HEK293 (cell line): ENCODE measurements around the gene DROSHA.

Source experiments
- CTCF ChIA-PET: fragments of 350-600 bp; formaldehyde crosslinking; extraction: SDS; loops from one replicate; lab custom pipeline; 2021; ENCODE audit warnings: antibody characterized with exemption; lab: Yijun Ruan, JAX
- POLR2A ChIA-PET: fragments of 300-600 bp; formaldehyde crosslinking; extraction: SDS; loops from one replicate; lab custom pipeline; 2020; ENCODE audit warnings: antibody characterized with exemption, inconsistent platforms; lab: Yijun Ruan, JAX
- H3K27ac ChIP-seq: fragments of 200-500 bp; sonication (Bioruptor generic); 2 replicates; pipeline ENCODE4 v1.5.1; 2014; ENCODE audit warnings: low read depth, low read length, control low read depth, inconsistent platforms; ENCODE audit errors: extremely low read depth
- H3K36me3 ChIP-seq, 2 experiments: fragments of 200-500 bp in 1 of 2; sonication (Bioruptor generic) in 1 of 2; 1 replicate in 1 of 2; 2 replicates in 1 of 2; pipeline ENCODE4 v1.5.1; 2014 to 2017; ENCODE audit warnings: inconsistent platforms in 2 of 2, low read length in 2 of 2; ENCODE audit not compliant: control insufficient read depth in 2 of 2, insufficient read depth in 1 of 2
- H3K4me1 ChIP-seq: fragments of 200-500 bp; sonication (Bioruptor generic); 2 replicates; pipeline ENCODE4 v1.5.1; 2014; ENCODE audit warnings: mild to moderate bottlenecking, low read length, inconsistent platforms; ENCODE audit not compliant: control insufficient read depth, insufficient read depth
- H3K4me3 ChIP-seq: 2 replicates; pipeline ENCODE4 v1.5.1; 2011; ENCODE audit warnings: low read depth, mild to moderate bottlenecking, control low read depth, low read length, moderate library complexity
- H3K9me3 ChIP-seq: fragments of 200-500 bp; sonication (Bioruptor generic); 2 replicates; pipeline ENCODE4 v1.5.1; 2014; ENCODE audit warnings: low read depth, low read length, inconsistent platforms; ENCODE audit not compliant: control insufficient read depth, insufficient read depth
- HOXA7 ChIP-seq: sonication (generic); formaldehyde crosslinking; IDR thresholded peaks from 2 replicates; pipeline ENCODE4 v1.8.1; 2022; ENCODE audit warnings: missing genetic modification reagents, borderline replicate concordance
- MYNN ChIP-seq: fragments of 450-650 bp; formaldehyde crosslinking; IDR thresholded peaks from 2 replicates; pipeline ENCODE4 v1.5.1; 2016; ENCODE audit warnings: missing biosample characterization, missing genetic modification characterization, borderline replicate concordance
- PRDM10 ChIP-seq: fragments of 450-650 bp; formaldehyde crosslinking; IDR thresholded peaks from 2 replicates; pipeline ENCODE4 v1.5.1; 2016; ENCODE audit warnings: missing biosample characterization, missing genetic modification characterization
- TRIM28 ChIP-seq: IDR thresholded peaks from 2 replicates; pipeline ENCODE4 v1.6.1; 2011; ENCODE audit warnings: low read length, control low read depth, borderline replicate concordance
- ZBTB1 ChIP-seq: fragments of 450-650 bp; formaldehyde crosslinking; IDR thresholded peaks from 2 replicates; pipeline ENCODE4 v1.5.1; 2016; ENCODE audit warnings: missing biosample characterization, missing genetic modification characterization
- ZFHX2 ChIP-seq: fragments of 450-650 bp; formaldehyde crosslinking; conservative IDR thresholded peaks from 2 replicates; pipeline ENCODE4 v1.5.1; 2016; ENCODE audit warnings: missing biosample characterization, missing genetic modification characterization
- ZFP3 ChIP-seq: fragments of 450-650 bp; formaldehyde crosslinking; IDR thresholded peaks from 2 replicates; pipeline ENCODE4 v1.5.1; 2016; ENCODE audit warnings: low read depth, missing biosample characterization, missing genetic modification characterization
- ZNF146 ChIP-seq: fragments of 450-650 bp; formaldehyde crosslinking; IDR thresholded peaks from 2 replicates; pipeline ENCODE4 v1.5.1; 2016; ENCODE audit warnings: missing biosample characterization, missing genetic modification characterization
- ZNF169 ChIP-seq: fragments of 450-650 bp; formaldehyde crosslinking; IDR thresholded peaks from 2 replicates; pipeline ENCODE4 v1.5.1; 2016; ENCODE audit warnings: missing biosample characterization, missing genetic modification characterization
- ZNF2 ChIP-seq: fragments of 450-650 bp; formaldehyde crosslinking; IDR thresholded peaks from 2 replicates; pipeline ENCODE4 v1.5.1; 2016; ENCODE audit warnings: missing biosample characterization, missing genetic modification characterization
- ZNF214 ChIP-seq: fragments of 450-650 bp; formaldehyde crosslinking; IDR thresholded peaks from 2 replicates; pipeline ENCODE4 v1.5.1; 2017; ENCODE audit warnings: missing biosample characterization, mild to moderate bottlenecking, missing genetic modification characterization, borderline replicate concordance
- ZNF248 ChIP-seq: fragments of 450-650 bp; formaldehyde crosslinking; IDR thresholded peaks from 2 replicates; pipeline ENCODE4 v1.5.1; 2017; ENCODE audit warnings: missing biosample characterization, missing genetic modification characterization
- ZNF426 ChIP-seq: fragments of 450-650 bp; formaldehyde crosslinking; IDR thresholded peaks from 2 replicates; pipeline ENCODE4 v1.5.1; 2017; ENCODE audit warnings: missing biosample characterization, missing genetic modification characterization, mild to moderate bottlenecking, inconsistent platforms, moderate library complexity
- ZNF449 ChIP-seq: fragments of 450-650 bp; formaldehyde crosslinking; IDR thresholded peaks from 2 replicates; pipeline ENCODE4 v1.5.1; 2017; ENCODE audit warnings: missing biosample characterization, mild to moderate bottlenecking, missing genetic modification characterization, moderate library complexity
- ZNF529 ChIP-seq: fragments of 450-650 bp; formaldehyde crosslinking; IDR thresholded peaks from 2 replicates; pipeline ENCODE4 v1.5.1; 2017; ENCODE audit warnings: missing genetic modification characterization, missing biosample characterization; ENCODE audit not compliant: insufficient replicate concordance
- ZNF600 ChIP-seq: fragments of 450-650 bp; formaldehyde crosslinking; IDR thresholded peaks from 2 replicates; pipeline ENCODE4 v1.5.1; 2016; ENCODE audit warnings: missing biosample characterization, missing genetic modification characterization
- ZNF629 ChIP-seq: fragments of 450-650 bp; formaldehyde crosslinking; IDR thresholded peaks from 2 replicates; pipeline ENCODE4 v1.5.1; 2017; ENCODE audit warnings: missing biosample characterization, missing genetic modification characterization
- ZNF747 ChIP-seq: fragments of 450-650 bp; formaldehyde crosslinking; IDR thresholded peaks from 2 replicates; pipeline ENCODE4 v1.5.1; 2016; ENCODE audit warnings: missing biosample characterization, missing genetic modification characterization
- ZNF843 ChIP-seq: fragments of 450-650 bp; formaldehyde crosslinking; IDR thresholded peaks from 2 replicates; pipeline ENCODE4 v1.5.1; 2016; ENCODE audit warnings: missing biosample characterization, missing genetic modification characterization
- TF ChIP-seq, protein P1 (sequence below): fragments of 450-650 bp; formaldehyde crosslinking; IDR thresholded peaks from 2 replicates; pipeline ENCODE4 v1.5.1; 2016; ENCODE audit warnings: missing biosample characterization, missing genetic modification characterization, low read depth

The DROSHA gene

GRCh38 chr5:31377274-31377946 is 154.5 kb downstream of the DROSHA start:
- CTCF ChIA-PET = no interaction called here
- H3K9me3 ChIP-seq = no peaks in the 10 kb centered on the region
- POLR2A ChIA-PET = no interaction called here

GRCh38 chr5:31375999-31376720 is 155.7 kb downstream of the DROSHA start:
- Histone ChIP-seq H3K4me3 (no peak overlapping the region), H3K4me1 (no peaks in the 10 kb centered on the region), H3K27ac (no peak overlapping the region), H3K9me3 (no peaks in the 10 kb centered on the region), H3K36me3 (no peaks in the 10 kb centered on the region)
- ChIA-PET POLR2A (no interaction called here), CTCF (interaction anchor here (0.6 kb wide), 1 partner anchor 796 kb away, joined by 4 read pairs; no protein-coding TSS in a partner anchor)
- no peak for TF ChIP-seq ZNF248
- TF ChIP-seq TRIM28 = no peak
- no peak for TF ChIP-seq ZNF747 (tag by site-specific recombination)
- TF ChIP-seq ZNF146 (tag by site-specific recombination) = no peak
- no peak for TF ChIP-seq MYNN
- no peak for TF ChIP-seq ZNF214 (tag by site-specific recombination)
- TF ChIP-seq ZNF843 (tag by site-specific recombination) = no peak
- TF ChIP-seq ZFP3 (tag by site-specific recombination) = no peak
- no peak for TF ChIP-seq ZNF169 (tag by site-specific recombination)
- TF ChIP-seq ZFHX2 (tag by site-specific recombination) = no peak
- TF ChIP-seq, protein P1, sequence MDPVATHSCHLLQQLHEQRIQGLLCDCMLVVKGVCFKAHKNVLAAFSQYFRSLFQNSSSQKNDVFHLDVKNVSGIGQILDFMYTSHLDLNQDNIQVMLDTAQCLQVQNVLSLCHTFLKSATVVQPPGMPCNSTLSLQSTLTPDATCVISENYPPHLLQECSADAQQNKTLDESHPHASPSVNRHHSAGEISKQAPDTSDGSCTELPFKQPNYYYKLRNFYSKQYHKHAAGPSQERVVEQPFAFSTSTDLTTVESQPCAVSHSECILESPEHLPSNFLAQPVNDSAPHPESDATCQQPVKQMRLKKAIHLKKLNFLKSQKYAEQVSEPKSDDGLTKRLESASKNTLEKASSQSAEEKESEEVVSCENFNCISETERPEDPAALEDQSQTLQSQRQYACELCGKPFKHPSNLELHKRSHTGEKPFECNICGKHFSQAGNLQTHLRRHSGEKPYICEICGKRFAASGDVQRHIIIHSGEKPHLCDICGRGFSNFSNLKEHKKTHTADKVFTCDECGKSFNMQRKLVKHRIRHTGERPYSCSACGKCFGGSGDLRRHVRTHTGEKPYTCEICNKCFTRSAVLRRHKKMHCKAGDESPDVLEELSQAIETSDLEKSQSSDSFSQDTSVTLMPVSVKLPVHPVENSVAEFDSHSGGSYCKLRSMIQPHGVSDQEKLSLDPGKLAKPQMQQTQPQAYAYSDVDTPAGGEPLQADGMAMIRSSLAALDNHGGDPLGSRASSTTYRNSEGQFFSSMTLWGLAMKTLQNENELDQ (tag by site-specific recombination) = no peak
- no peak for TF ChIP-seq ZNF629
- TF ChIP-seq ZNF529 (tag by site-specific recombination) = no peak
- no peak for TF ChIP-seq ZNF426 (tag by site-specific recombination)
- TF ChIP-seq HOXA7 (CRISPR knock-in tag) = no peak

More at GRCh38 chr5:31377274-31377946, 154.5 kb downstream of the DROSHA start:
- no peaks in the 10 kb centered on the region for H3K4me1 ChIP-seq
- no peak overlapping the region for H3K27ac ChIP-seq
- H3K36me3 ChIP-seq = no peaks in the 10 kb centered on the region
- H3K4me3 ChIP-seq = no peak overlapping the region
- TF ChIP-seq ZNF449 (tag by site-specific recombination) (peak; percentile 91), ZBTB1 (tag by site-specific recombination) (no peak)

- POLR2A ChIA-PET = no interaction called here
- CTCF ChIA-PET = interaction anchor here (0.5 kb wide), 1 partner anchor 1861 kb away, joined by 5 read pairs; no protein-coding TSS in a partner anchor
Measured at GRCh38 chr5:31372124-31372523, 159.8 kb downstream of the DROSHA start.

More at GRCh38 chr5:31372124-31372523, 159.8 kb downstream of the DROSHA start:
- TF ChIP-seq ZNF600 (no peak), PRDM10 (tag by site-specific recombination) (peak; percentile 58), ZNF2 (tag by site-specific recombination) (peak; percentile 94)
- Histone ChIP-seq H3K4me1 (no peaks in the 10 kb centered on the region), H3K27ac (no peak overlapping the region), H3K4me3 (no peak overlapping the region), H3K36me3 (no peaks in the 10 kb centered on the region), H3K9me3 (no peaks in the 10 kb centered on the region)
